HepG2 (cell line): ENCODE data around the gene CAMKK1. TPM values are rescaled to one million over a fixed set of nuclear protein-coding genes. Genes with fewer than 3 reads are reported as not detected.

Source experiments
- ATAC-seq: fragments of 200-7000 bp; cut with Tn5 transposase; 3 replicates; pipeline ENCODE4 v1.9.1; 2020; ENCODE audit warnings: mild to moderate bottlenecking, moderate library complexity
- BruUV-seq: library from RNA; stranded (reverse); fragments of 400-500 nt; replicated peaks from 2 replicates; lab custom pipeline; 2021; lab: Mats Ljungman, UMichigan
- CTCF ChIA-PET: fragments of 300-600 bp; formaldehyde crosslinking; extraction: SDS; loops from one replicate; lab custom pipeline; 2021; ENCODE audit warnings: low total read pairs, inconsistent platforms, low intra/inter-chr PET ratio; lab: Yijun Ruan, JAX
- POLR2A ChIA-PET: fragments of 350-600 bp; sonication (Branson Sonifier 250); formaldehyde crosslinking; loops from one replicate; lab custom pipeline; 2020; ENCODE audit warnings: antibody characterized with exemption, inconsistent platforms; lab: Yijun Ruan, JAX
- DNase-seq: peaks from one replicate; pipeline ENCODE4 v3.0.0-alpha.2; 2015; ENCODE audit warnings: low spot score
- FAIRE-seq: peaks from 3 replicates; lab custom pipeline; 2011; peaks lifted over from hg19 to GRCh38; lab: Jason Lieb, UNC
- H2AFZ ChIP-seq: one replicate; pipeline ENCODE4 v1.6.1; 2011; ENCODE audit warnings: low read length, inconsistent platforms
- H3K27ac ChIP-seq: fragments of 300-600 bp; 3 replicates; pipeline ENCODE4 v1.8.0; 2011; ENCODE audit warnings: mixed run types, mild to moderate bottlenecking, mixed read lengths, low read length, inconsistent platforms; ENCODE audit not compliant: insufficient read depth; ENCODE audit errors: extremely low read length
- H3K27me3 ChIP-seq, 2 experiments: fragments of 200-600 bp in 1 of 2; 2 replicates in 1 of 2; 3 replicates in 1 of 2; pipeline versions ENCODE4 v1.6.0 to v1.8.0; 2011; ENCODE audit warnings: low read length in 2 of 2, mild to moderate bottlenecking in 2 of 2, moderate library complexity in 2 of 2, inconsistent platforms in 1 of 2; ENCODE audit not compliant: insufficient read depth in 2 of 2, control insufficient read depth in 1 of 2
- H3K36me3 ChIP-seq, 2 experiments: fragments of 200-600 bp in 1 of 2; replicated peaks in 1 of 2; 2 replicates in 1 of 2; 3 replicates in 1 of 2; pipeline versions ENCODE4 v1.5.1 to v1.8.0; 2011; ENCODE audit warnings: low read length in 2 of 2, inconsistent platforms in 1 of 2; ENCODE audit not compliant: insufficient read depth in 2 of 2, control insufficient read depth in 1 of 2
- H3K4me1 ChIP-seq: 2 replicates; pipeline ENCODE4 v1.5.1; 2012; ENCODE audit warnings: low read length, inconsistent platforms; ENCODE audit not compliant: insufficient read depth
- H3K4me2 ChIP-seq: 2 replicates; pipeline ENCODE4 v1.6.0; 2011; ENCODE audit warnings: low read depth, low read length, inconsistent platforms
- H3K4me3 ChIP-seq, 3 experiments: fragments of 200-600 bp in 1 of 3; sonication (generic), shearing (Covaris generic) in 1 of 3; replicated peaks in 1 of 3; 2 replicates each; pipeline ENCODE4 v1.5.1; 2011 to 2016; ENCODE audit warnings: low read length in 3 of 3, inconsistent platforms in 2 of 3, low read depth in 2 of 3, mild to moderate bottlenecking in 2 of 3, control low read depth in 1 of 3, mixed read lengths in 1 of 3; ENCODE audit not compliant: insufficient read depth in 1 of 3
- H3K79me2 ChIP-seq: one replicate; pipeline ENCODE4 v1.6.1; 2011; ENCODE audit warnings: low read length, inconsistent platforms; ENCODE audit not compliant: insufficient read depth
- H3K9ac ChIP-seq: 2 replicates; pipeline ENCODE4 v1.6.0; 2011; ENCODE audit warnings: mild to moderate bottlenecking, low read depth, low read length, inconsistent platforms; ENCODE audit not compliant: insufficient read depth
- H3K9me3 ChIP-seq: 2 replicates; pipeline ENCODE4 v1.5.1; 2012; ENCODE audit warnings: mild to moderate bottlenecking, low read length
- H4K20me1 ChIP-seq: 2 replicates; pipeline ENCODE4 v1.6.0; 2011; ENCODE audit warnings: inconsistent platforms, mild to moderate bottlenecking, low read length, moderate library complexity; ENCODE audit not compliant: insufficient read depth
- FOXP1 ChIP-seq, 2 experiments: fragments of 450-650 bp in 1 of 2; IDR thresholded peaks; 2 replicates each; pipeline ENCODE4 v1.6.1; 2017 to 2018; ENCODE audit warnings: antibody characterized with exemption in 1 of 2
- HNF4A ChIP-seq: sonication (generic); formaldehyde crosslinking; IDR thresholded peaks from 2 replicates; pipeline ENCODE4 v1.4.0; 2020; ENCODE audit warnings: missing genetic modification reagents
- MAX ChIP-seq: IDR thresholded peaks from 2 replicates; pipeline ENCODE4 v1.6.1; 2012; ENCODE audit warnings: inconsistent platforms
- MTA3 ChIP-seq: sonication (generic); formaldehyde crosslinking; IDR thresholded peaks from 2 replicates; pipeline ENCODE4 v1.4.0; 2020; ENCODE audit warnings: missing genetic modification reagents
- ZNF713 ChIP-seq: sonication (generic); formaldehyde crosslinking; IDR thresholded peaks from 2 replicates; pipeline ENCODE4 v1.4.0; 2020; ENCODE audit warnings: mild to moderate bottlenecking, missing genetic modification reagents
- ZNF775 ChIP-seq: sonication (generic); formaldehyde crosslinking; IDR thresholded peaks from 2 replicates; pipeline ENCODE4 v1.4.0; 2020; ENCODE audit warnings: missing genetic modification reagents, mild to moderate bottlenecking, moderate library complexity, borderline replicate concordance
- WGBS: methylation state at CpG from one replicate; pipeline ENCODE4 v1.1.6; 2017; ENCODE audit warnings: low lambda C conversion rate; 5-methylcytosine and 5-hydroxymethylcytosine counted together
- in situ Hi-C: cut with HindIII; loops from 2 replicates; pipeline ENCODE4 v1.10.0; 2017; ENCODE audit warnings: low pct_unique_long_range_greater_than_20kb; ENCODE audit not compliant: extremely low pct_ligation_motif_present
- intact Hi-C: fragments of 100-400 bp; cut with micrococcal nuclease; formaldehyde crosslinking; loops from one replicate; pipeline ENCODE4 v1.10.0; 2022; ENCODE audit not compliant: unreplicated experiment
- polyA plus RNA-seq, 8 experiments: library from polyadenylated mRNA; depleted of rRNA in 3 of 8; stranded (reverse) in 7 of 8; unstranded in 1 of 8; fragments of >200 nt; fragmentation: Illumina TruSeq in 4 of 8; extraction: Trizol in 4 of 8; gene quantifications; 2 replicates each; pipeline versions ENCODE4 v1.2.1 to v1.2.3, GENCODE V29; 2011 to 2016; ENCODE audit warnings: low read depth in 4 of 8, missing spikeins in 1 of 8, mixed read lengths in 1 of 8; ENCODE audit not compliant: insufficient read depth in 1 of 8
- total RNA-seq, 5 experiments: library from RNA; depleted of rRNA; stranded (reverse); fragments of >200 nt; fragmentation: Illumina TruSeq; extraction: Trizol; gene quantifications; 2 replicates each; pipeline ENCODE4 v1.2.3, GENCODE V29; 2016; ENCODE audit warnings: low read depth in 1 of 5
- TF ChIP-seq, protein P1 (sequence below): sonication (generic); formaldehyde crosslinking; IDR thresholded peaks from 2 replicates; pipeline ENCODE4 v1.8.0; 2022; ENCODE audit warnings: mild to moderate bottlenecking, missing genetic modification reagents, borderline replicate concordance
- TF ChIP-seq, protein P2 (sequence below): IDR thresholded peaks from 2 replicates; pipeline ENCODE4 v1.6.1; 2016; ENCODE audit warnings: missing compliant biosample characterization, missing genetic modification reagents, borderline replicate concordance
- TF ChIP-seq, protein P3 (sequence below): sonication (generic); formaldehyde crosslinking; IDR thresholded peaks from 2 replicates; pipeline ENCODE4 v1.9.0; 2021; ENCODE audit warnings: missing genetic modification reagents, mild to moderate bottlenecking, borderline replicate concordance
- TF ChIP-seq, protein P4 (sequence below): sonication (generic); formaldehyde crosslinking; IDR thresholded peaks from 2 replicates; pipeline ENCODE4 v1.4.0; 2020; ENCODE audit warnings: missing genetic modification reagents

Gene CAMKK1
- total and polyA plus RNA-seq, 2 of the 13 experiments (the other 11 are each of a cell fraction or from before 2014, with no cell fraction given): 1.5 to 1.6 TPM

DNA sequence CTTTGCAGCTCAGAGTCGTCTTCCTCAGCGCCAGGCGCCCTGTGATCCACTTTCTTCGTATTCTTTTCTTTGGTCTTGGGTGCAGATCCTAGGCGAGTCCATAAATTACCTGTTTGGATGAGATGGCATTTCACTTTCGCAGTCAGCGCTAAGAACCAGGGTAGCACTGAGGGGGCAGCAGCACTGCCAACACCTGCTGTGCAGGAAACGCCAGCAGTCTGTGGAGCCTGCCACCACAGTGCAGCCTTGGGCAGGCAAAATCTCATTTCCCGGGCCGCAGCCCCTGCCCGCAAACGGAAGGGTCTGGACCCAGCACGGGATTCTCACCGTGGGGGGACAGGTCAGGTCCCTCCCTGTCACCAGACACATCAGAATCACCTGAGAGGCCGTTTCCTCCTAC lies 79.7 kb downstream of the CAMKK1 start:
- no peak for ATAC-seq
- 96% methylated on average over 15 of the region's 15 CpGs for WGBS
- intact Hi-C loops: no loop called here

More for the DNA sequence above, 79.7 kb downstream of the CAMKK1 start:
- FAIRE-seq (no peak), DNase-seq (no peak)
- Histone ChIP-seq H3K36me3 (peaks cover 19 to 66% of the 10 kb centered on the region in 2 experiments; a peak in 4 of 5 replicates), H3K27ac (no peak overlapping the region), H3K9me3 (no peaks in the 10 kb centered on the region), H3K4me3 (no peak overlapping the region), H3K79me2 (no peaks in the 10 kb centered on the region), H4K20me1 (no peaks in the 10 kb centered on the region), H3K9ac (no peak overlapping the region), H3K4me1 (no peaks in the 10 kb centered on the region), H2AFZ (no peak overlapping the region), H3K27me3 (no peaks in the 10 kb centered on the region), H3K4me2 (no peak overlapping the region)
- no TSS peak for BruUV-seq
- ChIA-PET POLR2A (no interaction called here), CTCF (interaction anchor here (0.6 kb wide), 1 partner anchor 821 kb away, joined by 3 read pairs; no protein-coding TSS in a partner anchor)
- in situ Hi-C loops: no loop called here
- TF ChIP-seq, protein P1, sequence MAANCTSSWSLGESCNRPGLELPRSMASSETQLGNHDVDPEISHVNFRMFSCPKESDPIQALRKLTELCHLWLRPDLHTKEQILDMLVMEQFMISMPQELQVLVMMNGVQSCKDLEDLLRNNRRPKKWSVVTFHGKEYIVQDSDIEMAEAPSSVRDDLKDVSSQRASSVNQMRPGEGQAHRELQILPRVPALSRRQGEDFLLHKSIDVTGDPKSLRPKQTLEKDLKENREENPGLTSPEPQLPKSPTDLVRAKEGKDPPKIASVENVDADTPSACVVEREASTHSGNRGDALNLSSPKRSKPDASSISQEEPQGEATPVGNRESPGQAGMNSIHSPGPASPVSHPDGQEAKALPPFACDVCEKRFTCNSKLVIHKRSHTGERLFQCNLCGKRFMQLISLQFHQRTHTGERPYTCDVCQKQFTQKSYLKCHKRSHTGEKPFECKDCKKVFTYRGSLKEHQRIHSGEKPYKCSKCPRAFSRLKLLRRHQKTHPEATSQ (CRISPR knock-in tag): no peak
- TF ChIP-seq, protein P2, sequence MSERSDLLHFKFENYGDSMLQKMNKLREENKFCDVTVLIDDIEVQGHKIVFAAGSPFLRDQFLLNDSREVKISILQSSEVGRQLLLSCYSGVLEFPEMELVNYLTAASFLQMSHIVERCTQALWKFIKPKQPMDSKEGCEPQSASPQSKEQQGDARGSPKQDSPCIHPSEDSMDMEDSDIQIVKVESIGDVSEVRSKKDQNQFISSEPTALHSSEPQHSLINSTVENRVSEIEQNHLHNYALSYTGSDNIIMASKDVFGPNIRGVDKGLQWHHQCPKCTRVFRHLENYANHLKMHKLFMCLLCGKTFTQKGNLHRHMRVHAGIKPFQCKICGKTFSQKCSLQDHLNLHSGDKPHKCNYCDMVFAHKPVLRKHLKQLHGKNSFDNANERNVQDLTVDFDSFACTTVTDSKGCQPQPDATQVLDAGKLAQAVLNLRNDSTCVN (CRISPR knock-in tag): no peak
- no peak for TF ChIP-seq HNF4A (CRISPR knock-in tag)
- no peak for TF ChIP-seq FOXP1 (IDR thresholded peaks at IDR 0.05)
- TF ChIP-seq FOXP1 (CRISPR knock-in tag; IDR thresholded peaks at IDR 0.05): no peak
- TF ChIP-seq ZNF775 (CRISPR knock-in tag): no peak
- no peak for TF ChIP-seq MAX
- TF ChIP-seq MTA3 (CRISPR knock-in tag): no peak
- TF ChIP-seq ZNF713: no peak
- TF ChIP-seq, protein P3, sequence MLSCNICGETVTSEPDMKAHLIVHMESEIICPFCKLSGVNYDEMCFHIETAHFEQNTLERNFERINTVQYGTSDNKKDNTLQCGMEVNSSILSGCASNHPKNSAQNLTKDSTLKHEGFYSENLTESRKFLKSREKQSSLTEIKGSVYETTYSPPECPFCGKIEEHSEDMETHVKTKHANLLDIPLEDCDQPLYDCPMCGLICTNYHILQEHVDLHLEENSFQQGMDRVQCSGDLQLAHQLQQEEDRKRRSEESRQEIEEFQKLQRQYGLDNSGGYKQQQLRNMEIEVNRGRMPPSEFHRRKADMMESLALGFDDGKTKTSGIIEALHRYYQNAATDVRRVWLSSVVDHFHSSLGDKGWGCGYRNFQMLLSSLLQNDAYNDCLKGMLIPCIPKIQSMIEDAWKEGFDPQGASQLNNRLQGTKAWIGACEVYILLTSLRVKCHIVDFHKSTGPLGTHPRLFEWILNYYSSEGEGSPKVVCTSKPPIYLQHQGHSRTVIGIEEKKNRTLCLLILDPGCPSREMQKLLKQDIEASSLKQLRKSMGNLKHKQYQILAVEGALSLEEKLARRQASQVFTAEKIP (CRISPR knock-in tag): no peak
- TF ChIP-seq, protein P4, sequence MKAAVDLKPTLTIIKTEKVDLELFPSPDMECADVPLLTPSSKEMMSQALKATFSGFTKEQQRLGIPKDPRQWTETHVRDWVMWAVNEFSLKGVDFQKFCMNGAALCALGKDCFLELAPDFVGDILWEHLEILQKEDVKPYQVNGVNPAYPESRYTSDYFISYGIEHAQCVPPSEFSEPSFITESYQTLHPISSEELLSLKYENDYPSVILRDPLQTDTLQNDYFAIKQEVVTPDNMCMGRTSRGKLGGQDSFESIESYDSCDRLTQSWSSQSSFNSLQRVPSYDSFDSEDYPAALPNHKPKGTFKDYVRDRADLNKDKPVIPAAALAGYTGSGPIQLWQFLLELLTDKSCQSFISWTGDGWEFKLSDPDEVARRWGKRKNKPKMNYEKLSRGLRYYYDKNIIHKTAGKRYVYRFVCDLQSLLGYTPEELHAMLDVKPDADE: no peak
